HG03520 (cell line): Measurements from ENCODE around the gene NR2F6.

Experiments used
- ATAC-seq: cut with Tn5 transposase; IDR thresholded peaks from one replicate; pipeline ENCODE4 v1.9.1; 2021; ENCODE audit warnings: mild to moderate bottlenecking, moderate library complexity; ENCODE audit not compliant: unreplicated experiment

The NR2F6 gene

GRCh38 chr19:17240826-17241399, 4.8 kb downstream of the NR2F6 start:
- no peak for ATAC-seq

- ATAC-seq = no peak
These were observed 5.5 kb downstream of the NR2F6 start for GRCh38 chr19:17240062-17240752.

- ATAC-seq = no peak
These were observed 7.7 kb downstream of the NR2F6 start for GRCh38 chr19:17237747-17238706.

- ATAC-seq = no peak
These were observed 8.7 kb downstream of the NR2F6 start for GRCh38 chr19:17236811-17237543.

- no peak for ATAC-seq
These were observed 9.5 kb downstream of the NR2F6 start for GRCh38 chr19:17235971-17236777.

- ATAC-seq = peak; percentile 60
These were observed 10.3 kb downstream of the NR2F6 start for GRCh38 chr19:17235300-17235970.

GRCh38 chr19:17234911-17235299, 10.8 kb downstream of the NR2F6 start:
- peak; percentile 27 for ATAC-seq

GRCh38 chr19:17232258-17232657, 13.5 kb downstream of the NR2F6 start:
- no peak for ATAC-seq

- ATAC-seq = no peak
These were observed 15.8 kb downstream of the NR2F6 start for GRCh38 chr19:17229890-17230289.

GRCh38 chr19:17227798-17228367, 17.8 kb downstream of the NR2F6 start:
- ATAC-seq = no peak

GRCh38 chr19:17226002-17226933, 19.5 kb downstream of the NR2F6 start, which contains the start of gene OCEL1:
OCEL1 (plus strand) TSS chr19:17226226; CDS start chr19:17226248, 22 bp downstream.
- ATAC-seq = peak; percentile 85

DNA sequence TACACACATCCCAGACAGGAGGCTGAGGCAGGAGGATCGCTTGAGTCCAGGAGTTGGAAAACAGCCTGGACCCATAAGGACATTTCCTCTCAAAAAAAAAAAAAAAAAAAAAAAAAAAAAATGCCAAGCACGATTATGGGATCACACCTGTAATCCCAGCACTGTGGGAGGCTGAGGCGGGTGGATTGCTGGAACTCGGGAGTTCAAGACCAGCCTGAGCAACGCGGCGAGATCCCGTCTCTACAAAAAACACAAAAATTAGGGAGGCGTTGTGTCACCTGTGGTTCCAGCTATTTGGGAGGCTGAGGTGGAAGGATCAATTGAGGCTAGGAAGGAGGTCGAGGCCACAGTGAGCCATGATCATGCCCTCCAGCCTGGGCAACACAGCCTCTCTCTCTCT, 20.7 kb downstream of the NR2F6 start:
- no peak for ATAC-seq

DNA sequence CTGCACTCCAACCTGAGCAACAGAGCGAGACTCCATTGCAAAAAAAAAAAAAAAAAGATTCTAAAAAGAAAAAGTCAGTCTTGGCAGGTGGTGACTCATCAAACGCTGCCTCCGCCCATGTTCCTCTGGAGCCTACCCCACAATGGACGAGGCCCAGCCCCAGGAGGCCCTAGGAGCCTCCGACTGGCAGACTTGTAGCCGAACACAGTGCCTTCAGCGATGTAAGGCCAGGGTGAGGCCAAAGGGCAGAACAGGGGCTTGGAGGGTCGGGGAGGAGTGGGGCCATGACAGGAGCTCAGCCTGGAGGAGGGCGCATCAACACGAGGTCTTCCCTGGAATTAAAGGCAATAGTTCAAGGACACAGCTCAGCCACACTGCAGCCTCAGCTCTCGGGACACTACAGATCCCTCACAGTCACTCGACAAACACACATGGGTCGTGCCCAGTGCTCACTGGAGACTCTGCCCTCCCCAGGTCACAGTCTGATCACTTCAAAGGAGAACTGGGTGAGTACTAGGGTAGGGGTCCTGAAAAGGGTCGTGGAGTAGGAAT, 25.4 kb downstream of the NR2F6 start:
- no peak for ATAC-seq

GRCh38 chr19:17219286-17219685, 26.4 kb downstream of the NR2F6 start:
- ATAC-seq = no peak

DNA sequence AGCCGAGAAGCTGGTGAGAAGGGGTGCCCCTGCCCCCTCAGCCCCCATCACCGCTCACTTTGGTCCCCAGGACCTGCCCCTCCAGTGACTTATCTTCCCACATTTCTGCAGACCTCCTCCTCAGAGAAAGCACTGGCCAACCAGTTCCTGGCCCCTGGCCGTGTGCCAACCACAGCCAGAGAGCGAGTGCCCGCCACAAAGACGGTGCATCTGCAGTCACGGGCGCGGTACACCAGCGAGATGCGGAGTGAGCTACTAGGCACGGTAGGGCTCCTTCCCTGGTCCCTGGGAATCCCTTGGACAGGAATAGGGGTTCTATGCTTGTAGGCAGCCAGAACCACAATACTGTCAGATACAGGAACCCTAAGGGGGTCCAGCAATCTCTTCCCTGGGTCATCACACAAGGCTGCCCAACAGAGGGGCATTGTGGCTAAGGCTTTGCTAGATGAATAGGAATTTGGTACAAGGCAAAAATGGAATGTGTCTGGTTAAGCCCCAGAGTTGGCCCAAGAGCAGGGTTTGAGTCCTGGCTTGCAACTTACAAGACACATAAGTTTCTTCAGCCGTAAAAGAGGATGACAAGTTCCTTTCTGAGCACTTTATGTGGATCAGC, 29.6 kb downstream of the NR2F6 start:
- ATAC-seq = no peak

GRCh38 chr19:17215127-17215971, 30.4 kb downstream of the NR2F6 start, which contains the start of gene USE1:
USE1 (plus strand) TSS chr19:17215357; CDS start chr19:17215406, 49 bp downstream.
- ATAC-seq = peak; percentile 70
